Measurements from ENCODE around the gene CHP1. TPM values are rescaled to one million over a fixed set of nuclear protein-coding genes. Genes with fewer than 3 reads are reported as not detected.
"Not testable (repeated sequence)": the region's sequence is repeated elsewhere in the genome, so short reads cannot be mapped to it uniquely, and the experiment has no call there.

The CHP1 gene
- total RNA-seq, 6 experiments from 2014 or later = 104 to 131 (median 117) TPM

GRCh38 chr15:41238100-41238499 is 7.0 kb downstream of the CHP1 start:
- no peaks in the 10 kb centered on the region for H3K9me3 Mint-ChIP-seq
- no peak overlapping the region for H3K27ac Mint-ChIP-seq
- H3K36me3 Mint-ChIP-seq (ENCODE audit: low read depth) = peaks cover 8% of the 10 kb centered on the region; the same call in 1 of the 2 replicates
- peaks cover 11% of the 10 kb centered on the region for H3K4me1 Mint-ChIP-seq (ENCODE audit: low read depth)
- H3K27me3 Mint-ChIP-seq (ENCODE audit: insufficient read depth) = no peaks in the 10 kb centered on the region
- no peak overlapping the region for H3K4me3 Mint-ChIP-seq
- no peak for TF ChIP-seq CTCF (IDR thresholded peaks at IDR 0.05)
- DNase-seq = no peak

GRCh38 chr15:41241221-41241964 is 10.3 kb downstream of the CHP1 start:
- Mint-ChIP-seq H3K27me3 (ENCODE audit: insufficient read depth) (no peaks in the 10 kb centered on the region), H3K27ac (no peak overlapping the region), H3K36me3 (ENCODE audit: low read depth) (peaks cover 18% of the 10 kb centered on the region), H3K4me1 (ENCODE audit: low read depth) (no peaks in the 10 kb centered on the region), H3K4me3 (no peak overlapping the region), H3K9me3 (no peaks in the 10 kb centered on the region)
- no peak for DNase-seq
- TF ChIP-seq CTCF (IDR thresholded peaks at IDR 0.05) = no peak

DNA sequence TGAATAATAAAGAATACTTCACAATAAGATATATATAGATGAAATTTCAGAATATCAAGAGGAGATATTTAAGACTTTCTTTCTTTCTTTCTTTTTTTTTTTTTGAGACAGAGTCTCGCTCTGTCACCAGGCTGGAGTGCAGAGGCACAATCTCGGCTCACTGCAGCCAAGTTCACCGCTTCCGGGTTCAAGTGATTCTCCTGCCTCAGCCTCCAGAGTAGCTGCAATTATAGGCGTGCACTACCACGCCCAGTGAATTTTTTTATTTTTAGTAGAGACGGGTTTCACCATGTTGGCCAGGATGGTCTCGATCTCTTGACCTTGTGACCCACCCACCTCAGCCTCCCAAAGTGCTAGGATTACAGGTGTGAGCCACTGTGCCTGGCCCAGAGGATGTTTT is 19.7 kb downstream of the CHP1 start:
- H3K9me3 Mint-ChIP-seq; H3K27ac Mint-ChIP-seq; H3K4me3 Mint-ChIP-seq; H3K27me3 Mint-ChIP-seq (ENCODE audit: insufficient read depth); DNase-seq: not testable (repeated sequence)
- Mint-ChIP-seq H3K36me3 (ENCODE audit: low read depth) (peaks cover 14% of the 10 kb centered on the region), H3K4me1 (ENCODE audit: low read depth) (peaks cover 16% of the 10 kb centered on the region)

GRCh38 chr15:41251411-41251810 is 20.3 kb downstream of the CHP1 start:
- Mint-ChIP-seq H3K27me3 (ENCODE audit: insufficient read depth) (no peaks in the 10 kb centered on the region), H3K27ac (no peak overlapping the region), H3K4me1 (ENCODE audit: low read depth) (peaks cover 16% of the 10 kb centered on the region), H3K9me3 (no peaks in the 10 kb centered on the region), H3K36me3 (ENCODE audit: low read depth) (peaks cover 14% of the 10 kb centered on the region), H3K4me3 (no peak overlapping the region)
- TF ChIP-seq CTCF (IDR thresholded peaks at IDR 0.05) = no peak
- no peak for DNase-seq

GRCh38 chr15:41254560-41254959 is 23.5 kb downstream of the CHP1 start:
- no peak for DNase-seq
- Mint-ChIP-seq H3K4me3 (no peak overlapping the region), H3K4me1 (ENCODE audit: low read depth) (peaks cover 21% of the 10 kb centered on the region), H3K36me3 (ENCODE audit: low read depth) (peaks cover 14% of the 10 kb centered on the region), H3K27me3 (ENCODE audit: insufficient read depth) (no peaks in the 10 kb centered on the region), H3K27ac (no peak overlapping the region), H3K9me3 (no peaks in the 10 kb centered on the region)
- no peak for TF ChIP-seq CTCF (IDR thresholded peaks at IDR 0.05)

GRCh38 chr15:41256103-41256502 is 25.0 kb downstream of the CHP1 start:
- Mint-ChIP-seq H3K27me3 (ENCODE audit: insufficient read depth) (no peaks in the 10 kb centered on the region), H3K27ac (no peak overlapping the region), H3K4me3 (no peak overlapping the region), H3K9me3 (no peaks in the 10 kb centered on the region), H3K36me3 (ENCODE audit: low read depth) (peaks cover 14% of the 10 kb centered on the region), H3K4me1 (ENCODE audit: low read depth) (peaks cover 14% of the 10 kb centered on the region)
- TF ChIP-seq CTCF (IDR thresholded peaks at IDR 0.05) = no peak
- no peak for DNase-seq
